NCI-H345 treated with DMSO at 0.1 percent for 48 hours (cell line): ENCODE measurements around the gene HMGCLL1.

ENCODE experiments used
- DNase-seq: peaks from one replicate; lab custom pipeline; 2025; ENCODE audit not compliant: unreplicated experiment; lab: John Stamatoyannopoulos, UW

HMGCLL1 gene

GRCh38 chr6:55536391-55536956 lies 42.5 kb downstream of the HMGCLL1 start:
- no peak for DNase-seq

- DNase-seq, result no peak
Measured at GRCh38 chr6:55531496-55531895, 47.5 kb downstream of the HMGCLL1 start.

GRCh38 chr6:55530931-55531330 lies 48.1 kb downstream of the HMGCLL1 start:
- DNase-seq, result no peak

DNA sequence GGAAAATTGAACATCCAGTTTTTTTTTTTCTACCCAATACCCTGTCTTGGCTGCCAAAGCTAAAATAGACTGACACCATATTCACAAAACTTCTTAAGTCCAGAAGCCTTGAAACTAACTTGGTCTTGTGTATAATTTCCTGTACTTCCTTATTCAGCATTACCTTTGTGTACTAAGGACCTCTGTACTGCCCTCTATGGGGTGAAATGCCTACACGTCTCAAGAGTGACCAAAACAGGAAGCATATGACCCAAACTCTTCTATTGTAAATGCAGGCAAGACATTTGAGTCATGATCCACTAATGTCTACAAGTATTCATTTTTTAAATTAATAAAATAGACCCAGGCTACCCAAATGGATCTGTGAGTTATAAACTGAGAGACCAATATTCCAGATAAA lies 50.4 kb downstream of the HMGCLL1 start:
- DNase-seq, result no peak

GRCh38 chr6:55524441-55524840 lies 54.6 kb downstream of the HMGCLL1 start:
- DNase-seq, result no peak

DNA sequence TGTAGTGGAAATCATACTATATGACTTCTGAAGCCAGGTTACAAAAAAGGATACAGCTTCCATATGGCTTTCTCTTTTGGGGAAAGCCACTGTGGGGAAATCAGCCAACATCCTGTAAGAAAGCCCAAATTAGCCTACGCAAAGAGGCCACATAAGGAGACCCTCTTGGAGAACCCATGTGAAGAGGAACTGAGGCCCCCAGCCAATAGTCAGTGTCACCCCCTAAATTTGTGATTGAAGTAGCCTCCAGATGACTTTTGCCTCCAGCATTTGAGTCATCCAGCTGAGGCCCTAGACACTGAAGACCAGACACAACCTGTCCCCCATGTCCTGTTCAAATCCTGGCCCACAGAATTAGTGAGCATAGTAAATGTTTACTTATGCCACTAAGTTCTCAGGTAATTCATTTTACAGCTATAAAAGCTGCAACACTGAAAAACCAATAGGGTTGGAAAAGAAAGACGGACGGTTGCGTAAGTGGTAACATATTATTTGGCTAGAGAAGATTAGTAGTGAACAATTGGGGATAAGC lies 60.4 kb downstream of the HMGCLL1 start:
- DNase-seq, result no peak

- DNase-seq, result no peak
Measured at GRCh38 chr6:55516736-55517135, 62.3 kb downstream of the HMGCLL1 start.

GRCh38 chr6:55512904-55513303 lies 66.1 kb downstream of the HMGCLL1 start:
- DNase-seq, result no peak

- DNase-seq, result no peak
Measured at GRCh38 chr6:55511122-55511800, 67.7 kb downstream of the HMGCLL1 start.

GRCh38 chr6:55499591-55499990 lies 79.4 kb downstream of the HMGCLL1 start:
- no peak for DNase-seq

GRCh38 chr6:55497694-55498093 lies 81.3 kb downstream of the HMGCLL1 start:
- DNase-seq, result no peak

DNA sequence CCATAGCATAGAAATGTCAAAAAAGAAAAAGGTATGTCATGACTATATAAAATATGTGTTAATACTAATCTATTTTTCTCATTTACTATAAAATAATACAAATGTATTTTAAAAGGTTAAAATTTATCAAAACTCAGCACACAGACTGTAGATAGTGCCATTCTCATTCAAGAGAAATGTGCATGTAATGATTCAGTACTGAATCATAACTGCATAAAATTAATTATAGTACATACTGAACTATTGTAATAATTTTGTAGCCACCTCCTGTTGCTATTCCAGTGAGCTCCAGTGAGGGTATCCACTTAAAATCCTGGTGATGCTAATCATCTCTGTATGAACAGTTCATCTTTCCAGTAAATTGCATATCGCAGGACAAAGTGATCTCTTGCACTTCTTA lies 82.8 kb downstream of the HMGCLL1 start:
- DNase-seq, result no peak

DNA sequence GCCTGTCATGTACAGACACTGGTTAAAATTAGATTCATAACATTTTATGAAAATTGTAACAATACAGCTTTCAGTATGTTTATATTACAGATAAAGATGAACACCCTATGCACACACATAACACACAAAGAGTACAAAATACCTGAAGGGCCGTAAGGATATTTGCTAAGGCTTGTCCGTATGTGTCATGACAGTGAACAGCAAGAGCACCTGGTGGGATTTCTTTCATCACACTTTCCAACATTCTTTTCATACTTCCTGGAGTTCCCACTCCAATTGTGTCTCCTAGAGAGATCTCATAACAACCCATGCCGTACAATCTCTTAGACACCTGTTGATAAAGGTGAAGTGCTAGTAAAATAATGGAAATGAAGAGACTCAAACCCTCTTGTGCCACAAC lies 83.7 kb downstream of the HMGCLL1 start:
- no peak for DNase-seq

GRCh38 chr6:55494411-55494810 lies 84.6 kb downstream of the HMGCLL1 start:
- no peak for DNase-seq

GRCh38 chr6:55492259-55492658 lies 86.7 kb downstream of the HMGCLL1 start:
- DNase-seq, result no peak

- no peak for DNase-seq
Measured at GRCh38 chr6:55490871-55491270, 88.1 kb downstream of the HMGCLL1 start.

DNA sequence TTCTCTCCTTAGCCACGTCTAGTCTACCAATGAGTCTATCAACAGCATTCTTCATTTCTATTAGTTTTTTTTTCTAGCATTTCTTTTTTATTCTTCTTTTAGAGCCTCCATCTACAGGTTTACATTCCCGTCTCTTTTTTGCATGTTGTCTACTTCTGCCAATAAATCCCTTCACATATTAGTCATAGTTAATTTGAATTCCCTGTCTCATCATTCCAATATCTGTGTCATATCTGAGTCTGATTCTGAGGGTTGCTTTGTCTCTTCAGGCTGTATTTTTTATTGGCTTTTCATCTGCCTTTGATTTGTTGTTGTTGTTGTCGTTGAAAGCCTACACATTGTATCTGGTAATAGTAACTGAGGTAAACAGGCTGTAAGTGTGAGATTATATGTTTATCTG lies 104.6 kb downstream of the HMGCLL1 start:
- DNase-seq, result no peak

GRCh38 chr6:55473722-55474121 lies 105.3 kb downstream of the HMGCLL1 start:
- DNase-seq, result no peak

DNA sequence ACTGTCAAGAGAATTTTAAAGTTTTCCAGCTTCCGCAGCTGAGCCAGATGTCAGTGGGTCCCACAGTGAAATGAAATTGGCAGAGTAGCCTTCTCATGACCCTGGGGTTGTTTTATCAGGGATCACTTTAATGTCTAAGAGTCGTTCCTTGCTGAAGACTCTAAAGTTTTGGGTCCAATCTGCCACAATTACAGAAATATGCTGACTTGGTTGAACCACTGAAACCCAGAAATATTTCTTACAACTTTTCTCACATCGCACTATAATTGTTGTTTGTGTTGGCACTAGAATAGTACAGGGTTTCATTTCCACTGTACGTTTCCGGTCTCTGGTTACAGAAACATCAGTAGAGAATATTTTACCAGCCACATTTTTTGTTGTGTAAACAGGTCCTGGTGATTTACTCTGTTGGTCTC lies 109.0 kb downstream of the HMGCLL1 start:
- no peak for DNase-seq

- no peak for DNase-seq
Measured at GRCh38 chr6:55456016-55456415, 123.0 kb downstream of the HMGCLL1 start.

- no peak for DNase-seq
Measured at GRCh38 chr6:55450005-55450404, 129.0 kb downstream of the HMGCLL1 start.

DNA sequence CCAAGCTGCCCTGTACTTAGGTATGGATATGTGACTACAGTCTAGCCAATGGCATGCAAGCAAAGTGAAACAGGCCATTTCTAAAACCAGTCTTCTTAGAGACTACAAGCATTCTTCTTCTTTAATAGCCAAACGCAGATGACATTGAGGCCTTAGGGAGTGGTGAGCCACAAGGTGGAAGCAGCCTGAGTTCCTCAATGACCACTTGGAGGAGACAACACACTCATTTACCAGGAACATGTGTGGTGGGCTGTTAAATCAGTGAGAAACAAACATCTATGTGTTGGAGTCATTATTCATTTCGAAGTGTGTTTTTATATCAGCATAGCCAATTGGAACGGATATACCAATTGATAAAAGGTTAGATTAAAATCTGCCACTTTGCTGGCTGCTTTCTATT lies 129.8 kb downstream of the HMGCLL1 start:
- no peak for DNase-seq

DNA sequence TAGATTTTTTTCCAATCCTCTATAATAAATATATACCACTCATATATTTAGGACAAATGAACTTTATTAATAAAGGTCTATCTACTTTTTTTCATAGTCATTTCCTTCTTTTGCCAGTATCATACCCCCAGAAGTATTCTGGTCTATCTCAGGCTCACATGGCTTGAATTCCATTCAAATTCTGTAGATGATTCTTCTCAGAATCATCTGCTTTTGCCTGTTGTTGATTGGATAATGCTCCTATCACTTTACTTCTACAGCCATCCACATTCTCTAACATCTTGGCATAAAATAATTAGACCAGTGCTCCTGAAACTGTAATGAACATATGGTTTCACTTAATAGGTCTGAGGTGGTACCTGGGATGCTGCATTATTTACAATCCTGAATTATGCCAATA lies 130.5 kb downstream of the HMGCLL1 start:
- DNase-seq, result no peak
